Endometrial microvascular endothelial cells (primary cell): Measurements from ENCODE around the gene TMEM244. TPM values are rescaled to one million over a fixed set of nuclear protein-coding genes. Genes with fewer than 3 reads are reported as not detected.
"Not testable (repeated sequence)": the region's sequence is repeated elsewhere in the genome, so short reads cannot be mapped to it uniquely, and the experiment has no call there.

Experiments used
- in situ Hi-C: cut with HindIII; loops from 2 replicates; pipeline ENCODE4 v1.10.0; 2017; ENCODE audit warnings: low sequenced_read_pairs, low pct_unique_long_range_greater_than_20kb; ENCODE audit errors: inconsistent ontology term
- total RNA-seq: library from RNA; depleted of rRNA; stranded (reverse); fragments of >200 nt; gene quantifications from one replicate; pipeline ENCODE4 v1.2.3, GENCODE V29; 2015; ENCODE audit errors: inconsistent ontology term

The TMEM244 gene
- total RNA-seq, 1 donor from 2014 or later: not detected

DNA sequence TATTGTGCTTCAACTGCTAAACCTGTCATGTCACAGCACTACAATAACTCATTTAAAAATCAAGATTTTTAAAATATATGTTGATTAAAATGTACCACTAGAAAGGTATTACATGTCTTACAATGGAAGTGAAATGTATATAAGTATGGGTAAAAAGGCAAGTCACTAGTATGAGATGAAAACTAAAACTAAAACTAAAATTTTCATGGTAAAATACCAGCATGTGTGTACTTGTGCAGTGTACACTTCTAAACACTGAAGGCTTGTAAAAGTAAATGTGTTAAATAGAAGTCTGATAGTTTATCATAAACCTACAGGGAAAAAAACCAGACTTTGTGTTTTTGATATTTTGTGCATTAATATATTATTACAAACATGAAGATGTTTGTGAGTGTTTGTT is 13.7 kb upstream of the TMEM244 start:
- in situ Hi-C loops: no loop called here

GRCh38 chr6:129872586-129872985 is 11.5 kb upstream of the TMEM244 start:
- in situ Hi-C loops: no loop called here

GRCh38 chr6:129871221-129871620 is 10.1 kb upstream of the TMEM244 start:
- in situ Hi-C loops: no loop called here

GRCh38 chr6:129867403-129867802 is 6.3 kb upstream of the TMEM244 start:
- in situ Hi-C loops: no loop called here

DNA sequence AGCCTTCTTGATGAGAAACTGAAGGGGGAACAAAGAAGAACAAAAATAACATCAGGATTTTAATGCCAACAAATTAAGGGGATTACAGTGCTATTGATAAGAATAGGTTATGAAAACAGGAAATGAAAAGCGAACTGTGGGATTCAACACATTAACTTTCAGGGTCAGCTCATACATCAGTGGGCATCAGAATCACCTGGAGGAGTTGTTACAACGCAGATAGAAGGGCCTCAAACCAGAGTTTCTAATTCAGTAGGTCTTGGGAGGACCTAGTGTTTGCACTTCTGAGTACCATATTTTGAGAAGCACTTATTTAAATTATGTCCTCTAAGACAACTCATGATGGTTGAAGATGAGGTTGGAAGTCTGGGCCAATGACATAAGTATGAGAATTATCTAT is 5.6 kb upstream of the TMEM244 start:
- in situ Hi-C loops: no loop called here

DNA sequence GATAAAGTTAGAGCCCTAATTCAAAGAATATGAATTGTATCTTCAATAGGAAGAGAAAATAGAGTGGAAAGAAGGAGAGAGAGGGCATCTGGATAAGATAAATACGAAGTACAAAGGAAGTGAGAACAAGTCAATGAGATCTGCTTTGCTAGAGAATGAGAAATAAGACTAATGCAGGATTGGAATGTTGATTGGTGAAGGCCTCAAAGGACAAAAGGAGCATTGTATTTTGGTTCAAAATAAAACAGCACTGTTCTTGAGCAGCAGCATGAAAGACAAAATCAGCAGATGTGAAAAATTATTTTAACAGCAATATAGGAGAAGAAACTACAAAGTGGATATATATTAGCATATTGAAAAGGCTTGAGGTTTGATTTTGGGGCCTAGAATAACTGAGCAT is 5.1 kb upstream of the TMEM244 start:
- in situ Hi-C loops: no loop called here

GRCh38 chr6:129865013-129865412 is 3.9 kb upstream of the TMEM244 start:
- in situ Hi-C loops: no loop called here

DNA sequence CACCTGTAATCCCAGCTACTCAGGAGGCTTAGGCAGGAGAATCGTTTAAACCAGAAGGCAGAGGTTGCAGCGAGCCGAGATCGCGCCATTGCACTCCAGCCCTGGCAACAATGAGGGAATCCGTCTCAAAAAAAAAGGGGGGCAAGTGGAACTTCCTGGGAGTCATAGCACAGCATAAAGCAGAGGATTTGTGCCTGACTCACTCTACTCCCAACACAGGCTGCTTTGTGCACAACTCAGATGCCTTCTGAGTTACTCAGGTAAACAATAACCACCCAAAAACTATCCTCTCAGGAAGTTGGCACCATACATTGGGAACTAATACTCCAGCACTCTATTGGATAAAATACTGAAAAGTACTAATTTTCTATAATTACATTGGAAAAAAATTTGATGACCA is 2.5 kb upstream of the TMEM244 start:
- in situ Hi-C loops: no loop called here

GRCh38 chr6:129859524-129859923 is 1.6 kb downstream of the TMEM244 start:
- in situ Hi-C loops: no loop called here

GRCh38 chr6:129857838-129858237 is 3.3 kb downstream of the TMEM244 start:
- in situ Hi-C loops: no loop called here

GRCh38 chr6:129853996-129854711 is 7.0 kb downstream of the TMEM244 start:
- in situ Hi-C loops: no loop called here

DNA sequence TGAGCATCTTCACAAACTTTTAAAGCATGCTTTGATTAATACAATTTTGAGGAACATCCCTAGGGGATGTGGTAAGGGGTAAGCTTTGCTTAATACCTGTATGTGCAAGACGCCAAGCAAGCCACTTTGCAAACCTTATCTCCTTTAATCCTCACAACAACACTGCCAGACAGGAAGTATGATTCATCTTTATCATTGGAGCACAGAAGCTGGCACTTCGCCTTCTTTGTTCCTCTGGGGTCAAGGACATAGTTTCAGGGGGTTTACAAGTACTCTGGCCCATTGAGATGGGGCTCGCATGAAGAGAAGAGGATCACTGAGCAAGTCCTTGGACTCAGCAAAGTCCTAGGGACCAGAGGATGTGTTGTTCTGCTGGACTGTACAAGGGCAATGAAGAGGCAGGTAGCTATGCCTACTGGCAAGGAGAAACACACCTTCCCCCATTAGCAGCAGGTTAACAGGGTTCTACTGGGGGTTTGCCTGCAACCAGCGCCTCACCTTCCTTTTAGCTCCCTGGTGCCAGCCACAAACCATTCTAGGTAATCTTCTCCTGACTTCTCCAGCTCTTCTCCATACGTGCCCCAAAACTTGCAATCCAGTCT is 8.8 kb downstream of the TMEM244 start:
- in situ Hi-C loops: no loop called here

- in situ Hi-C loops: no loop called here
These were observed 11.7 kb downstream of the TMEM244 start for GRCh38 chr6:129849456-129849855.

DNA sequence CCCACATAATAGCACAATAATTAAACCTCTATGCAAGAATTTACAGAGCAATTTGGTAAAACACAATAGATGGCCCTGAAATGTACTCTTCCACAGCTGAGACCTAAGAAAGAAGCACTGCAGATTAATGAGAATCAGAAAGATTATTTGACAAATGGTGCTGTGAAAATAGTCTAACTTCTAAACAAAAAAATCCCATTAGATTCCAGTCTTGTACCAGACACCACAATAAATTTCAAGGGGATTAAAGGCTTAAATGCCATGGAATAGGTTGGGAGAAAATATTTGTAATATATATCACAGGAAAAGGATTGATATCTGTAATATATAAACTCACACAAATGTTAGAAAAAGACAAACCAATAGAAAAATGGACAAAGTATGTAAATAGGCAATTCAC is 14.4 kb downstream of the TMEM244 start:
- in situ Hi-C loops: no loop called here

GRCh38 chr6:129845696-129846095 is 15.4 kb downstream of the TMEM244 start:
- in situ Hi-C loops: no loop called here

GRCh38 chr6:129844118-129844891 is 16.8 kb downstream of the TMEM244 start:
- in situ Hi-C loops: no loop called here

- in situ Hi-C loops: no loop called here
These were observed 17.5 kb downstream of the TMEM244 start for GRCh38 chr6:129843573-129843972.

DNA sequence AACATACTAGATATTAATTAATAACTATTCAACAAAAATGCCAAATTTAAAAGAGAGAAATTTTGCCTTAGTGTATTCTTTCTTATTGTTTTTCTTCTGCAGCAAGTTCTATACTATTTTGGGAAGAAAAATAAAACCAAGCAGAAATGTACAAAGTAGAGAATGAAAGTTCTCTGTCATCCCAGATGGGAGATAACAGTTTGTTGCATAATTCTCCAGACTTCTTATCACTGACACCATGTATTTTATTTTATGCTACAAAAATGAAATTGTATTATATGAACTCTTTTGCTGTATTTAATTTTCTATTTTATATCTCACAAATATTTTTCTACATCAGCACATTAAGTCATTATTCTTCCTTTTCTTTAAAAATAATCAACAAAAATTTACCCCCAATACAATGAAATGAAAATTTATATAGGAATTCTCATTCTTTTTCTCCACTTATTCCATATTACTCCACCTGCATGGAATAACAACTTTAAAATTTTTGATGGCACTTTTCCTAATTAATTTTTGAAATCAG is 18.2 kb downstream of the TMEM244 start:
- in situ Hi-C loops: no loop called here

- in situ Hi-C loops: no loop called here
These were observed 19.0 kb downstream of the TMEM244 start for GRCh38 chr6:129842137-129842536.

DNA sequence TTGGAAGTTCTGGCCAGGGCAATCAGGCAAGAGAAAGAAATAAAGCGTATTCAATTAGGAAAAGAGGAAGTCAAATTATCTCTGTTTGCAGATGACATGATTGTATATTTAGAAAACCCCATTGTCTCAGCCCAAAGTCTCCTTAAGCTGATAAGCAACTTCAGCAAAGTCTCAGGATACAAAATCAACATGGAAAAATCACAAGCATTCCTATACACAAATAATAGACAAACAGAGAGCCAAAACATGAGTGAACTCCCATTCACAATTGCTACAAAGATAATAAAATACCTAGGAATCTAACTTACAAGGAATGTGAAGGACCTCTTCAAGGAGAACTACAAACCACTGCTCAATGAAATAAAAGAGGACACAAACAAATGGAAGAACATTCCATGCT is 21.6 kb downstream of the TMEM244 start:
- in situ Hi-C loops: not testable (repeated sequence)
